ENCODE data around the gene ZNF184.

DNA sequence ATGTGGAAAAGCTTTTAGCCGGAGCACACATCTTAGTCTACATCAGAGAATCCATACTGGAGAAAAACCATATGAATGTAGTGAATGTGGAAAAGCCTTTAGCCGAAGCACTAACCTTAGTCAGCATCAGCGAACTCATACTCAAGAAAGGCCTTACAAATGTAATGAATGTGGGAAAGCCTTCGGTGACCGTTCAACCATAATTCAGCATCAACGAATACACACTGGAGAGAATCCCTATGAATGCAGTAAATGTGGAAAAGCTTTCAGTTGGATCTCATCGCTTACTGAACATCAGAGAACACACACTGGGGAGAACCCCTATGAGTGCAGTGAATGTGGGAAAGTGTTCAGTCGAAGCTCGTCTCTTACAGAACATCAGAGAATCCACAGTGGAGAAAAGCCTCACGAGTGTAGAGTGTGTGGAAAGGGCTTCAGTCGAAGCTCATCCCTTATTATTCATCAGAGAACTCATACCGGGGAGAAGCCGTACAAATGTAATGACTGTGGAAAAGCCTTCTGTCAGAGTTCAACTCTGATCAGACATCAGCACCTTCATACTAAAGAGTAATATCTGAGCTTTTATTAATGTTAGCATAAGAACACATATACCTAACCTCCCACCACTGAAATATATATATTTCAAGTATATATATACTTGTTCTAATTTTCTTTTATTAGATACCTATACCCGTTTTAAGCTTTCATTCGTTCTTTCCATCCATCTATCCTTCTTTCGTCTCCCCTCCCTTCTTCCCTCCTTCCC, 71.8 kb downstream of the ZNF184 start:
- TF ChIP-seq, protein P1, sequence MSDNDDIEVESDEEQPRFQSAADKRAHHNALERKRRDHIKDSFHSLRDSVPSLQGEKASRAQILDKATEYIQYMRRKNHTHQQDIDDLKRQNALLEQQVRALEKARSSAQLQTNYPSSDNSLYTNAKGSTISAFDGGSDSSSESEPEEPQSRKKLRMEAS (IDR thresholded peaks at IDR 0.05; ENCODE audit: low read depth, low read length): no peak
- TF ChIP-seq CEBPB (IDR thresholded peaks at IDR 0.05; ENCODE audit: borderline replicate concordance in 1 of 2, low read depth in 2 of 2, low read length in 2 of 2) (no peak), MXI1 (IDR thresholded peaks at IDR 0.05; ENCODE audit: low read depth, low read length) (no peak), ZSCAN29 (IDR thresholded peaks at IDR 0.05) (no peak)

Measured in GM12878 (cell line).